IMR-90 (cell line): Measurements from ENCODE around the gene RIT1. TPM values are rescaled to one million over a fixed set of nuclear protein-coding genes. Genes with fewer than 3 reads are reported as not detected.

Source experiments
- ATAC-seq: fragments of 200-7000 bp; cut with Tn5 transposase; 2 replicates; pipeline ENCODE4 v1.9.1; 2020; ENCODE audit warnings: low read depth, mild to moderate bottlenecking, moderate library complexity
- BruUV-seq: library from RNA; stranded (reverse); fragments of 400-500 nt; replicated peaks from 2 replicates; lab custom pipeline; 2021; lab: Mats Ljungman, UMichigan
- CTCF ChIA-PET: fragments of 300-600 bp; formaldehyde crosslinking; extraction: SDS; loops from one replicate; lab custom pipeline; 2021; ENCODE audit warnings: antibody characterized with exemption; lab: Yijun Ruan, JAX
- POLR2A ChIA-PET: fragments of 300-600 bp; sonication (Branson Sonifier 250); formaldehyde crosslinking; loops from one replicate; lab custom pipeline; 2022; ENCODE audit warnings: antibody characterized with exemption; ENCODE audit not compliant: unreplicated experiment; lab: Charles Lee
- DNase-seq: peaks from one replicate; pipeline ENCODE4 v3.0.0; 2013
- H2AFZ ChIP-seq: replicated peaks from 2 replicates; pipeline ENCODE3; 2013; ENCODE audit warnings: low read length, mild to moderate bottlenecking; ENCODE audit not compliant: poor library complexity
- H2AK5ac ChIP-seq: 2 replicates; pipeline ENCODE4 v1.6.1; 2013; ENCODE audit warnings: low read depth, low read length, inconsistent platforms
- H2AK9ac ChIP-seq: replicated peaks from 2 replicates; pipeline ENCODE3; 2013; ENCODE audit warnings: mild to moderate bottlenecking, low read depth, low read length, moderate library complexity; ENCODE audit not compliant: poor library complexity
- H2BK120ac ChIP-seq: 2 replicates; pipeline ENCODE4 v1.6.1; 2013; ENCODE audit warnings: low read depth, low read length, inconsistent platforms
- H2BK15ac ChIP-seq: 3 replicates; pipeline ENCODE4 v1.6.1; 2013; ENCODE audit warnings: low read depth, low read length, inconsistent platforms
- H2BK20ac ChIP-seq: 2 replicates; pipeline ENCODE4 v1.6.1; 2013; ENCODE audit warnings: low read depth, mild to moderate bottlenecking, inconsistent platforms, low read length, moderate library complexity
- H2BK5ac ChIP-seq: 2 replicates; pipeline ENCODE4 v1.6.1; 2013; ENCODE audit warnings: mild to moderate bottlenecking, low read depth, low read length, inconsistent platforms; ENCODE audit not compliant: poor library complexity, severe bottlenecking
- H3K14ac ChIP-seq: replicated peaks from 2 replicates; pipeline ENCODE4 v1.6.1; 2013; ENCODE audit warnings: low read depth, low read length, inconsistent platforms
- H3K18ac ChIP-seq: 2 replicates; pipeline ENCODE4 v1.6.1; 2013; ENCODE audit warnings: low read depth, low read length, control low read depth
- H3K23ac ChIP-seq: 2 replicates; pipeline ENCODE4 v1.6.1; 2013; ENCODE audit warnings: low read depth, low read length, inconsistent platforms
- H3K27ac ChIP-seq: 2 replicates; pipeline ENCODE4 v1.5.1; 2013; ENCODE audit warnings: mild to moderate bottlenecking, control low read depth, low read length; ENCODE audit not compliant: insufficient read depth
- H3K27me3 ChIP-seq: 2 replicates; pipeline ENCODE4 v1.6.1; 2013; ENCODE audit warnings: low read length; ENCODE audit not compliant: control insufficient read depth, insufficient read depth
- H3K36me3 ChIP-seq: 2 replicates; pipeline ENCODE4 v1.6.1; 2013; ENCODE audit warnings: low read length, mixed read lengths; ENCODE audit not compliant: control insufficient read depth, insufficient read depth
- H3K4ac ChIP-seq: 2 replicates; pipeline ENCODE4 v1.6.1; 2013; ENCODE audit warnings: low read depth, low read length, inconsistent platforms
- H3K4me1 ChIP-seq: 2 replicates; pipeline ENCODE4 v1.6.1; 2013; ENCODE audit warnings: low read length, mixed read lengths; ENCODE audit not compliant: control insufficient read depth, insufficient read depth
- H3K4me2 ChIP-seq: 2 replicates; pipeline ENCODE4 v1.6.1; 2013; ENCODE audit warnings: low read depth, mild to moderate bottlenecking, control low read depth, low read length, moderate library complexity
- H3K4me3 ChIP-seq: 2 replicates; pipeline ENCODE4 v1.5.1; 2013; ENCODE audit warnings: low read depth, mild to moderate bottlenecking, control low read depth, low read length, moderate library complexity; ENCODE audit not compliant: insufficient read depth
- H3K56ac ChIP-seq: 2 replicates; pipeline ENCODE4 v1.6.1; 2013; ENCODE audit warnings: low read length, inconsistent platforms; ENCODE audit not compliant: insufficient read depth; ENCODE audit errors: extremely low read depth
- H3K79me1 ChIP-seq, 2 experiments: 2 replicates each; pipeline ENCODE4 v1.6.1; 2013; ENCODE audit warnings: low read length in 2 of 2, inconsistent platforms in 1 of 2, low read depth in 1 of 2
- H3K9ac ChIP-seq: 2 replicates; pipeline ENCODE4 v1.6.1; 2013; ENCODE audit warnings: low read depth, low read length, control low read depth
- H3K9me1 ChIP-seq: 2 replicates; pipeline ENCODE4 v1.6.1; 2013; ENCODE audit warnings: low read length, inconsistent platforms; ENCODE audit not compliant: insufficient read depth
- H3K9me3 ChIP-seq: 2 replicates; pipeline ENCODE4 v1.6.1; 2013; ENCODE audit warnings: low read length; ENCODE audit not compliant: control insufficient read depth, insufficient read depth
- H4K20me1 ChIP-seq: 2 replicates; pipeline ENCODE4 v1.6.1; 2013; ENCODE audit warnings: low read length, inconsistent platforms; ENCODE audit not compliant: insufficient read depth
- H4K5ac ChIP-seq: 2 replicates; pipeline ENCODE4 v1.6.1; 2013; ENCODE audit warnings: mild to moderate bottlenecking, low read depth, low read length, control low read depth
- H4K8ac ChIP-seq, 2 experiments: 2 replicates each; pipeline ENCODE4 v1.6.1; 2013; ENCODE audit warnings: low read depth in 2 of 2, low read length in 2 of 2, control low read depth in 1 of 2, inconsistent platforms in 1 of 2
- H4K91ac ChIP-seq: 2 replicates; pipeline ENCODE4 v1.6.1; 2013; ENCODE audit warnings: low read depth, low read length, inconsistent platforms; ENCODE audit not compliant: insufficient read depth
- BHLHE40 ChIP-seq: fragments of 150-350 bp; IDR thresholded peaks from 2 replicates; pipeline ENCODE4 v1.6.1; 2016; ENCODE audit warnings: mild to moderate bottlenecking, low read depth, low read length
- CEBPB ChIP-seq: IDR thresholded peaks from 2 replicates; pipeline ENCODE4 v1.6.1; 2012; ENCODE audit warnings: low read depth, low read length, improper control_type of control experiment
- CHD1 ChIP-seq: IDR thresholded peaks from 2 replicates; pipeline ENCODE4 v1.6.1; 2012; ENCODE audit warnings: low read depth, low read length, improper control_type of control experiment
- CTCF ChIP-seq: conservative IDR thresholded peaks from 2 replicates; pipeline ENCODE4 v1.5.1; 2012; ENCODE audit warnings: mild to moderate bottlenecking, low read depth, low read length, improper control_type of control experiment
- ELK1 ChIP-seq: fragments of 150-350 bp; IDR thresholded peaks from 2 replicates; pipeline ENCODE4 v1.6.1; 2016; ENCODE audit warnings: low read depth, mild to moderate bottlenecking, low read length, moderate library complexity, borderline replicate concordance
- FOS ChIP-seq: fragments of 150-350 bp; IDR thresholded peaks from 2 replicates; pipeline ENCODE4 v1.6.1; 2016; ENCODE audit warnings: low read depth, low read length
- MAFK ChIP-seq: IDR thresholded peaks from 2 replicates; pipeline ENCODE4 v1.6.1; 2012; ENCODE audit warnings: low read depth, low read length, improper control_type of control experiment
- MAZ ChIP-seq: IDR thresholded peaks from 2 replicates; pipeline ENCODE4 v1.6.1; 2012; ENCODE audit warnings: low read depth, mild to moderate bottlenecking, low read length, improper control_type of control experiment, moderate library complexity, borderline replicate concordance
- MXI1 ChIP-seq: IDR thresholded peaks from 2 replicates; pipeline ENCODE4 v1.6.1; 2012; ENCODE audit warnings: low read depth, mild to moderate bottlenecking, low read length, moderate library complexity, borderline replicate concordance
- NFE2L2 ChIP-seq: fragments of 150-350 bp; IDR thresholded peaks from 2 replicates; pipeline ENCODE4 v1.6.1; 2016; ENCODE audit warnings: low read depth, mild to moderate bottlenecking, low read length
- POLR2A ChIP-seq: IDR thresholded peaks from 2 replicates; pipeline ENCODE4 v1.6.1; 2012; ENCODE audit warnings: mild to moderate bottlenecking, low read depth, low read length
- RAD21 ChIP-seq: IDR thresholded peaks from 2 replicates; pipeline ENCODE4 v1.6.1; 2012; ENCODE audit warnings: low read length, improper control_type of control experiment
- RCOR1 ChIP-seq: IDR thresholded peaks from 2 replicates; pipeline ENCODE4 v1.6.1; 2012; ENCODE audit warnings: mild to moderate bottlenecking, low read length, improper control_type of control experiment; ENCODE audit not compliant: insufficient replicate concordance
- RFX5 ChIP-seq: IDR thresholded peaks from 2 replicates; pipeline ENCODE4 v1.8.0; 2012; ENCODE audit warnings: low read depth, mild to moderate bottlenecking, low read length, moderate library complexity
- SMC3 ChIP-seq: fragments of 150-350 bp; IDR thresholded peaks from 2 replicates; pipeline ENCODE4 v1.6.1; 2016; ENCODE audit warnings: low read depth, mild to moderate bottlenecking, antibody characterized with exemption, low read length, moderate library complexity
- USF2 ChIP-seq: fragments of 150-350 bp; IDR thresholded peaks from 2 replicates; pipeline ENCODE4 v1.6.1; 2017; ENCODE audit warnings: mild to moderate bottlenecking, antibody characterized with exemption, low read length, low read depth
- WGBS, 2 experiments: methylation state at CpG; one replicate each; pipeline versions ENCODE4 v1.1.5 to v1.1.7; 2013; ENCODE audit warnings: missing lambda C conversion rate in 2 of 2; ENCODE audit not compliant: insufficient read length in 1 of 2; ENCODE audit errors: extremely low coverage in 2 of 2; 5-methylcytosine and 5-hydroxymethylcytosine counted together
- dilution Hi-C: fragments of 300-500 bp; cut with HindIII; formaldehyde crosslinking; loops from one replicate; pipeline ENCODE4 v1.14.3; 2018; ENCODE audit warnings: low sequenced_read_pairs; ENCODE audit not compliant: unreplicated experiment
- in situ Hi-C: fragments of 300-500 bp; cut with MboI; formaldehyde crosslinking; loops from 3 replicates; pipeline ENCODE4 v1.14.3; 2019; ENCODE audit warnings: low sequenced_read_pairs, inconsistent platforms, mixed read lengths
- intact Hi-C: fragments of 100-400 bp; cut with micrococcal nuclease; formaldehyde crosslinking; loops from 2 replicates; pipeline ENCODE4 v1.10.0; 2022
- polyA plus RNA-seq, 3 experiments: library from polyadenylated mRNA; depleted of rRNA; stranded (reverse); fragments of >200 nt; gene quantifications; 2 replicates each; pipeline ENCODE4 v1.2.3, GENCODE V29; 2012; ENCODE audit warnings: low replicate concordance in 1 of 3
- total RNA-seq: library from RNA; depleted of rRNA; stranded (reverse); fragments of >200 nt; gene quantifications from 2 replicates; pipeline ENCODE4 v1.2.3, GENCODE V29; 2012

RIT1 gene
- total and polyA plus RNA-seq, 2 of the 4 experiments (the other 2 are of a cell fraction): 29.6 to 46.8 TPM

GRCh38 chr1:155919801-155920200 is 8.7 kb upstream of the RIT1 start:
- no peak overlapping the region for H4K91ac ChIP-seq
- H3K9ac ChIP-seq: no peak overlapping the region
- peaks cover 22 to 33% of the 10 kb centered on the region in 2 experiments for H3K79me1 ChIP-seq
- no peak overlapping the region for H2AFZ ChIP-seq
- H3K56ac ChIP-seq: no peak overlapping the region
- no peak overlapping the region for H3K27ac ChIP-seq
- TF ChIP-seq RFX5 (no peak), CHD1 (no peak), FOS (no peak), RAD21 (no peak), SMC3 (no peak), MXI1 (no peak), NFE2L2 (no peak), USF2 (no peak), ELK1 (no peak), MAFK (no peak), MAZ (no peak), BHLHE40 (no peak), POLR2A (no peak), CTCF (no peak), CEBPB (no peak), RCOR1 (no peak)
- H3K4me2 ChIP-seq: no peak overlapping the region
- H4K20me1 ChIP-seq: peaks cover 12% of the 10 kb centered on the region; the same call in 1 of the 2 replicates
- H4K8ac ChIP-seq: no peak overlapping the region
- H3K27me3 ChIP-seq: no peaks in the 10 kb centered on the region
- ATAC-seq (no peak), DNase-seq (no peak)
- H2BK20ac ChIP-seq: no peak overlapping the region
- BruUV-seq: no TSS peak
- peaks cover 61% of the 10 kb centered on the region for H3K36me3 ChIP-seq
- intact Hi-C loops (no loop called here), in situ Hi-C loops (no loop called here), dilution Hi-C loops (no loop called here)
- H3K4me1 ChIP-seq: peaks cover 3% of the 10 kb centered on the region; the same call in 1 of the 2 replicates
- no peak overlapping the region for H3K18ac ChIP-seq
- H3K4me3 ChIP-seq: no peak overlapping the region
- ChIA-PET POLR2A (no interaction called here), CTCF (no interaction called here)
- H3K23ac ChIP-seq: no peak overlapping the region
- H2AK5ac ChIP-seq: no peak overlapping the region
- H2AK9ac ChIP-seq: no peak overlapping the region
- H4K5ac ChIP-seq: no peak overlapping the region
- no peak overlapping the region for H2BK120ac ChIP-seq
- H2BK5ac ChIP-seq: no peak overlapping the region
- no peak overlapping the region for H3K14ac ChIP-seq
- WGBS, 2 experiments: 100% methylated on average over 1 of the region's 2 CpGs; no CpG with 5 or more reads in 1 of the 2 experiments
- no peaks in the 10 kb centered on the region for H3K9me3 ChIP-seq
- H3K4ac ChIP-seq: no peak overlapping the region
- H2BK15ac ChIP-seq: no peak overlapping the region
- peaks cover 4% of the 10 kb centered on the region; the same call in 1 of the 2 replicates for H3K9me1 ChIP-seq
